ENCODE results near the gene SRSF2.

The SRSF2 gene

DNA sequence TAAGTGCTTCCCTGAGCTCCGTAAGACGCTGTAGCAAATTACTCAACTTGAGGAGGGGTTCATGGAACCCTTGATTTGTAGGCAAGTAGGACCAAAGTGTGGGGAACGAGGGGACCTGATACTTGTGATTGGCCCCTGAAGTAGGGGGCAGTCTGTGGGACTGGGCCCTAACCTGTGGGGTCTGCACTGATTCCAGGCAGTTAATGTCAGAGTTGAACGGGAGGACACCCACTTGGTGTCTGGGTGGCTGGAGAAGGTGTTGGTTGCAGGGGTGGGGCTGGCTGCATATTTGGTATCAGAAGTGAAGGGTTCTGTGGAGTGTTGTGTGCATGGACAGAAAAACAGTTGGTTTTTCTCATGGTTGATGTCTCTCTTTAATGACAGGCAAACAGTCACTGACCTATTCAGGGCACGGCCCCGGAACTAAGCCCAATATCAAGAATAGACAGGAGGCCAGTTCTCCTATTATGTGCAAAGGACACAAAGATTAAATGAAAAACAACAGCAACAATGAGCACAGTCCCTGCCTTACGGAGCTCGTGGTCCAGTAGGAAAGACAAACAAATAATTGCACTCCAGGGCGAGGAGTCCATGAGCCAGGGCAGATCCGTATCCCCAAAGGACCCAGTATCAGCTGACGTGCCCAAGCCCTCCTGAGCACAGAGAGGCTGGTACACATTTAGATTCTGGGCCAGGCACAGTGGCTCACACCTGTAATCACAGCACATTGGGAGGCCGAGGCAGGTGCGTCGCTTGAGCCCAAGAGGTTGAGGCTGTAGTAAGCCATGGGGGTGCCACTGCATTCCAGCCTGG is 45.5 kb downstream of the SRSF2 start:
- TF ChIP-seq L3MBTL2 (conservative IDR thresholded peaks at IDR 0.05) = no peak
- no peak for TF ChIP-seq ELF4 (IDR thresholded peaks at IDR 0.05)
- TF ChIP-seq CTBP1 (IDR thresholded peaks at IDR 0.05; ENCODE audit: borderline replicate concordance) = no peak
- TF ChIP-seq FOXA1 (IDR thresholded peaks at IDR 0.05) = no peak
- TF ChIP-seq, protein P1, sequence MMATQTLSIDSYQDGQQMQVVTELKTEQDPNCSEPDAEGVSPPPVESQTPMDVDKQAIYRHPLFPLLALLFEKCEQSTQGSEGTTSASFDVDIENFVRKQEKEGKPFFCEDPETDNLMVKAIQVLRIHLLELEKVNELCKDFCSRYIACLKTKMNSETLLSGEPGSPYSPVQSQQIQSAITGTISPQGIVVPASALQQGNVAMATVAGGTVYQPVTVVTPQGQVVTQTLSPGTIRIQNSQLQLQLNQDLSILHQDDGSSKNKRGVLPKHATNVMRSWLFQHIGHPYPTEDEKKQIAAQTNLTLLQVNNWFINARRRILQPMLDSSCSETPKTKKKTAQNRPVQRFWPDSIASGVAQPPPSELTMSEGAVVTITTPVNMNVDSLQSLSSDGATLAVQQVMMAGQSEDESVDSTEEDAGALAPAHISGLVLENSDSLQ (IDR thresholded peaks at IDR 0.05) = no peak
- TF ChIP-seq LEF1 (IDR thresholded peaks at IDR 0.05; ENCODE audit: borderline replicate concordance) = no peak
- TF ChIP-seq SUZ12 (IDR thresholded peaks at IDR 0.05) = no peak
- TF ChIP-seq NFRKB (IDR thresholded peaks at IDR 0.05) = no peak
- ChIA-PET POLR2A (interaction anchor here (1.1 to 2.0 kb wide), 3 partner anchors 10 to 18 kb away, joined by 4 to 7 read pairs (median 5); no protein-coding TSS in a partner anchor), CTCF (interaction anchor here (0.6 to 2.7 kb wide), 5 partner anchors 10 to 168 kb away, joined by 3 to 14 read pairs (median 4); no protein-coding TSS in a partner anchor)
- no peak for DNase-seq (ENCODE audit: extremely low spot score)

GRCh38 chr17:76690596-76691280 is 46.4 kb downstream of the SRSF2 start:
- ChIA-PET POLR2A (interaction anchor here (0.6 to 4.5 kb wide), 5 partner anchors 8 to 134 kb away, joined by 3 to 24 read pairs (median 7); no protein-coding TSS in a partner anchor), CTCF (interaction anchor here (0.7 to 2.7 kb wide), 5 partner anchors 9 to 191 kb away, joined by 3 to 14 read pairs (median 3); no protein-coding TSS in a partner anchor)
- TF ChIP-seq FOXK2 (IDR thresholded peaks at IDR 0.05) = no peak
- TF ChIP-seq ARNT (IDR thresholded peaks at IDR 0.05) = no peak
- no peak for TF ChIP-seq HDGF (IDR thresholded peaks at IDR 0.05; ENCODE audit: borderline replicate concordance)
- TF ChIP-seq BHLHE40 (IDR thresholded peaks at IDR 0.05; ENCODE audit: borderline replicate concordance) = no peak
- no peak for TF ChIP-seq NFRKB (IDR thresholded peaks at IDR 0.05)
- TF ChIP-seq FOXA1 (IDR thresholded peaks at IDR 0.05) = no peak
- no peak for DNase-seq (ENCODE audit: extremely low spot score)

DNA sequence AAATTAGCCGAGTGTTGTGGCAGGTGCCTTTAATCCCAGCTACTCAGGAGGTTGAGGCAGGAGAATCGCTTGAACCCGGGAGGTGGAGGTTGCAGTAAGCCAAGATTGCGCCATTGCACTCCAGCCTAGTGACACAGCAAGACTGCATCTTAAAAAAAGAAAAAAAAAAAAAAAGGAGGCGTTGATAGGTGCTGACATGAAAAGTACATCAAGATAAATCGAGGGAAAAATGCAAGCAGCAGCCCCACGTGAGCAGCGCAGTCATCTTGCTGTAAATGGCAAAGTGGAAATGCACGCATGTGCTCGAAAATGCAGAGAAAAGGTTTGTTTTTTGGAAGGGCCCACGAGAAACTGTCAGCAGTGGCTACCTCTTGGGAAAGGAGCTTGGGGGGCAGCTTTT is 47.3 kb downstream of the SRSF2 start:
- ChIA-PET POLR2A (interaction anchor here (1.5 to 4.5 kb wide), 4 partner anchors 9 to 20 kb away, joined by 7 to 24 read pairs (median 16); partner anchors contain the start of gene MXRA7), CTCF (interaction anchor here (0.7 to 1.7 kb wide), 2 partner anchors 167 to 190 kb away, joined by 3 to 4 read pairs; no protein-coding TSS in a partner anchor)
- TF ChIP-seq NFRKB (IDR thresholded peaks at IDR 0.05) = no peak
- TF ChIP-seq TARDBP (IDR thresholded peaks at IDR 0.05) = no peak
- no peak for TF ChIP-seq CTBP1 (IDR thresholded peaks at IDR 0.05; ENCODE audit: borderline replicate concordance)
- no peak for TF ChIP-seq ZNF384 (IDR thresholded peaks at IDR 0.05)
- no peak for TF ChIP-seq ELF4 (IDR thresholded peaks at IDR 0.05)
- TF ChIP-seq LEF1 (IDR thresholded peaks at IDR 0.05; ENCODE audit: borderline replicate concordance) = no peak
- TF ChIP-seq SP1 (IDR thresholded peaks at IDR 0.05) = no peak
- no peak for TF ChIP-seq FOXM1 (IDR thresholded peaks at IDR 0.05; ENCODE audit: borderline replicate concordance)
- no peak for TF ChIP-seq FOXK2 (IDR thresholded peaks at IDR 0.05)
- TF ChIP-seq, protein P1 (IDR thresholded peaks at IDR 0.05) = no peak
- no peak for TF ChIP-seq HDGF (IDR thresholded peaks at IDR 0.05; ENCODE audit: borderline replicate concordance)
- TF ChIP-seq L3MBTL2 (conservative IDR thresholded peaks at IDR 0.05) = no peak
- no peak for TF ChIP-seq ARNT (IDR thresholded peaks at IDR 0.05)
- no peak for TF ChIP-seq SUZ12 (IDR thresholded peaks at IDR 0.05)
- TF ChIP-seq BHLHE40 (IDR thresholded peaks at IDR 0.05; ENCODE audit: borderline replicate concordance) = no peak
- TF ChIP-seq FOXA1 (IDR thresholded peaks at IDR 0.05) = no peak
- DNase-seq (ENCODE audit: extremely low spot score) = no peak

DNA sequence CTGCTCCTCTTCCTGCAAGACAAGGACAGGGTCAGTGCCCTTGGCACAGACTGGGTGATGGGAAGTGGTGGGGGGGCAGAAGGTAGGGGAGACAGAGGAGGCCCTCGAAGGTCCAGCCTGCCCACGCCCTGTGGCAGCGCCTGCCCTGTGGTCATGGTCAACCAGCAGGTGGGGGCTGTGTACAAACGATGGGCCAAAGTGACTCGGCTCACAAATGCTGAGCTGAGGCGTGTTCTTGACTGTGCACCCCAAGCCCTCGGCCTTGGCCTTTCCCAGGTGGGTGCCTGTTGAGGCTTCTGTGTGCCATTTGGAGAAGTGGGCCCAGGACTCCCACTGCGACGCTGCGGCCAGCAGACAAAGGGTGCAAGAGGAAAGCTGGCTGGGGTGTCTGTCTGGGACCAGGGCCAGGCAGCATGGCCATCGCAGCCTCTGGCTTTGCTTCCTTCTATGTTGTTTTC is 48.9 kb downstream of the SRSF2 start:
- no peak for TF ChIP-seq LEF1 (IDR thresholded peaks at IDR 0.05; ENCODE audit: borderline replicate concordance)
- no peak for TF ChIP-seq CTBP1 (IDR thresholded peaks at IDR 0.05; ENCODE audit: borderline replicate concordance)
- no peak for TF ChIP-seq L3MBTL2 (conservative IDR thresholded peaks at IDR 0.05)
- TF ChIP-seq ELF4 (IDR thresholded peaks at IDR 0.05) = no peak
- no peak for TF ChIP-seq SP1 (IDR thresholded peaks at IDR 0.05)
- TF ChIP-seq FOXM1 (IDR thresholded peaks at IDR 0.05; ENCODE audit: borderline replicate concordance) = no peak
- TF ChIP-seq NFRKB (IDR thresholded peaks at IDR 0.05) = no peak
- TF ChIP-seq ZNF384 (IDR thresholded peaks at IDR 0.05) = no peak
- TF ChIP-seq BHLHE40 (IDR thresholded peaks at IDR 0.05; ENCODE audit: borderline replicate concordance) = no peak
- no peak for TF ChIP-seq FOXK2 (IDR thresholded peaks at IDR 0.05)
- no peak for TF ChIP-seq HDGF (IDR thresholded peaks at IDR 0.05; ENCODE audit: borderline replicate concordance)
- TF ChIP-seq FOXA1 (IDR thresholded peaks at IDR 0.05) = no peak
- TF ChIP-seq SUZ12 (IDR thresholded peaks at IDR 0.05) = no peak
- TF ChIP-seq, protein P1 (IDR thresholded peaks at IDR 0.05) = no peak
- TF ChIP-seq TARDBP (IDR thresholded peaks at IDR 0.05) = no peak
- no peak for TF ChIP-seq ARNT (IDR thresholded peaks at IDR 0.05)
- ChIA-PET POLR2A (interaction anchor here (1.0 to 4.5 kb wide), 7 partner anchors 10 to 130 kb away, joined by 3 to 24 read pairs (median 8); partner anchors contain the start of gene MXRA7), CTCF (interaction anchor here (1.1 to 1.4 kb wide), 3 partner anchors 10 to 25 kb away, joined by 3 to 7 read pairs (median 4); no protein-coding TSS in a partner anchor)
- DNase-seq (ENCODE audit: extremely low spot score) = no peak

Data from HEK293T (cell line).